IMR-90 (cell line): ENCODE results near the gene CCDC200. TPM values are rescaled to one million over a fixed set of nuclear protein-coding genes. Genes with fewer than 3 reads are reported as not detected.

Experiments
- MXI1 ChIP-seq: IDR thresholded peaks from 2 replicates; pipeline ENCODE4 v1.6.1; 2012; ENCODE audit warnings: low read depth, mild to moderate bottlenecking, low read length, moderate library complexity, borderline replicate concordance
- microRNA-seq, 2 experiments: library from miRNA; stranded (forward) in 1 of 2; unstranded in 1 of 2; fragments of 10-50 nt in 1 of 2; fragments of <30 nt in 1 of 2; gene quantifications in 1 of 2; microRNA quantifications in 1 of 2; one replicate each; pipeline versions ENCODE3 to v1.1.0; 2013 to 2020; ENCODE audit not compliant: insufficient read depth in 1 of 2, insufficient read length in 1 of 2, unreplicated experiment in 1 of 2
- polyA plus RNA-seq, 3 experiments: library from polyadenylated mRNA; depleted of rRNA; stranded (reverse); fragments of >200 nt; gene quantifications; 2 replicates each; pipeline ENCODE4 v1.2.3, GENCODE V29; 2012; ENCODE audit warnings: low replicate concordance in 1 of 3
- small RNA-seq, 5 experiments: library from RNA; depleted of rRNA; stranded (forward); fragments of <200 nt; gene quantifications; one replicate each; pipeline ENCODE3, GENCODE V24; 2012
- total RNA-seq: library from RNA; depleted of rRNA; stranded (reverse); fragments of >200 nt; gene quantifications from 2 replicates; pipeline ENCODE4 v1.2.3, GENCODE V29; 2012; rRNA removed
- TF ChIP-seq, protein P1 (sequence below): fragments of 150-350 bp; IDR thresholded peaks from 2 replicates; pipeline ENCODE4 v1.6.1; 2016; ENCODE audit warnings: low read depth, mild to moderate bottlenecking, low read length, moderate library complexity, borderline replicate concordance

Gene CCDC200
- total and polyA plus RNA-seq, 2 of the 4 experiments (the other 2 are of a cell fraction) = not detected

DNA sequence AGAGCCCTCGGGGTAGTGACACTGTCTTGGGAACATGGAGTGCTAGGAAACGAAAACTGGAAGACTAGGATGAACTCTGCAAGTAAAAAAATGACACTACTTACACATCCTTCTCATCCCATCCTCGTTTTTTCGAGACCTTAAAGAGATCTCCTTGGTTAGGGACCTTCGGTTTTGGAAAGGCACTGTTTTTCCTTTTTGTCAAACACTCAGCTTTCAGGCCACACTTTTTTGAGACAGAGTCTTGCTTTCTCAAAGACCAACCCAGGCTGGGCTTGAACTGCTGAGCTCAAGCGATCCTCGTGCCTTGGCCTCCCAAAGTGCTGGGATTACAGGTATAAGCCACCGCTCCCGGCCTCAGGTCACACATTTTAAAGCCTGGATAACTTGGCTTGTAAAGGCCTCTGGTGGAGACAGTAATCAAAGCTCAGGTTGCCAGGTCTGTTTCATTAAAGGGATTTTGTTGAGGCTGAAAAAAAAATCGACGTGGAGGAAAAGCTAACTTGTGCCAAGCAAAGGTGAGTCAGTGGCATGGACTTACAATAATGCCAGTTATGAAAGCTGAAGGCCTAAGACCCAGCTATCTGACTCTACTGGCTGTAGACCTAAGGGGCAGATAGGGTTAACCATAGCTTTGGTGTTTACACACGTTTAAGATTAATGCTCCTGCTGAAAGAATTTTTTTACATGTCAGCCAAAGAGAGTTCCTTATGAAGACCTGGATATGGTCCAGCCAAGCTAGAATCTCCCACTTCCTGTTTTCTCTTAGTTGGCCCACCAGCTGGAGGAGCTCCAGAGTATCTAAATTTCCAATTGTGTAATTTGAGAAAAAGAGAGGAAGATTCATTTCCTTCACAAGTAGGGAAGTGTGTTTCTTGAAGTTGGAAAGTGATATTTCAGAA lies 56.6 kb downstream of the CCDC200 start (continued):
- TF ChIP-seq, protein P1, sequence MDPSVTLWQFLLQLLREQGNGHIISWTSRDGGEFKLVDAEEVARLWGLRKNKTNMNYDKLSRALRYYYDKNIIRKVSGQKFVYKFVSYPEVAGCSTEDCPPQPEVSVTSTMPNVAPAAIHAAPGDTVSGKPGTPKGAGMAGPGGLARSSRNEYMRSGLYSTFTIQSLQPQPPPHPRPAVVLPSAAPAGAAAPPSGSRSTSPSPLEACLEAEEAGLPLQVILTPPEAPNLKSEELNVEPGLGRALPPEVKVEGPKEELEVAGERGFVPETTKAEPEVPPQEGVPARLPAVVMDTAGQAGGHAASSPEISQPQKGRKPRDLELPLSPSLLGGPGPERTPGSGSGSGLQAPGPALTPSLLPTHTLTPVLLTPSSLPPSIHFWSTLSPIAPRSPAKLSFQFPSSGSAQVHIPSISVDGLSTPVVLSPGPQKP = no peak
- TF ChIP-seq MXI1 = no peak; the same call in 1 of the 2 replicates

Small RNA genes lying within 50 kb of the gene (microRNA-seq; reads per million reads assigned to microRNA genes)
- gene RF00004 (ENCODE audit: insufficient read depth, insufficient read length) (not detected), gene RNU2-1 (ENCODE audit: insufficient read depth, insufficient read length) (not detected)

Small RNA genes lying within 50 kb of the gene (small RNA-seq; reads per million reads assigned to genes)
- gene RF00004 (0 to 0.04 (median 0) reads per million in 5 experiments), gene RNU2-1 (0 reads per million in 5 experiments)

Other genes with a start within 250 kb of the CCDC200 start
- gene PTGES3L, start 248.5 kb downstream of the CCDC200 start, total RNA-seq = 1.4 and 2.2 TPM in 2 replicates
- gene PTGES3L, start 248.5 kb downstream of the CCDC200 start, polyA plus RNA-seq (2012; rRNA removed) = 1.7 and 2.4 TPM in 2 replicates
- gene RUNDC1, start 248.1 kb downstream of the CCDC200 start, total RNA-seq = 7.0 and 8.1 TPM in 2 replicates
- 7.4 and 7.9 TPM in 2 replicates for gene RUNDC1, start 248.1 kb downstream of the CCDC200 start, polyA plus RNA-seq (2012; rRNA removed)
- gene RPL27, start 230.2 kb downstream of the CCDC200 start, total RNA-seq = 1,595 and 1,663 TPM in 2 replicates
- 2,806 and 4,622 TPM in 2 replicates for gene RPL27, start 230.2 kb downstream of the CCDC200 start, polyA plus RNA-seq (2012; rRNA removed)
- gene IFI35, start 221.8 kb downstream of the CCDC200 start, total RNA-seq = 13.1 and 17.0 TPM in 2 replicates
- gene IFI35, start 221.8 kb downstream of the CCDC200 start, polyA plus RNA-seq (2012; rRNA removed) = 15.0 and 15.8 TPM in 2 replicates
- 81.1 and 101 TPM in 2 replicates for gene VAT1, start 206.2 kb downstream of the CCDC200 start, total RNA-seq
- gene VAT1, start 206.2 kb downstream of the CCDC200 start, polyA plus RNA-seq (2012; rRNA removed) = 97.3 and 108 TPM in 2 replicates
- gene RND2, start 203.4 kb downstream of the CCDC200 start, total RNA-seq = 1.1 TPM in 2 replicates
- 1.8 and 1.9 TPM in 2 replicates for gene RND2, start 203.4 kb downstream of the CCDC200 start, polyA plus RNA-seq (2012; rRNA removed)
- gene BRCA1, start 103.3 kb downstream of the CCDC200 start, total RNA-seq = 17.7 and 20.0 TPM in 2 replicates
- 8.3 and 9.5 TPM in 2 replicates for gene BRCA1, start 103.3 kb downstream of the CCDC200 start, polyA plus RNA-seq (2012; rRNA removed)
- 105 and 132 TPM in 2 replicates for gene NBR1, start 57.4 kb downstream of the CCDC200 start, total RNA-seq
- 47.7 and 52.4 TPM in 2 replicates for gene NBR1, start 57.4 kb downstream of the CCDC200 start, polyA plus RNA-seq (2012; rRNA removed)
- gene TMEM106A, start 16.7 kb downstream of the CCDC200 start, total RNA-seq = 1.4 and 2.2 TPM in 2 replicates
- gene TMEM106A, start 16.7 kb downstream of the CCDC200 start, polyA plus RNA-seq (2012; rRNA removed) = 7.4 and 7.5 TPM in 2 replicates
- not detected in 2 replicates for gene RNU2-1, start 5.4 kb upstream of the CCDC200 start, total RNA-seq
- not detected in 2 replicates for gene RNU2-1, start 5.4 kb upstream of the CCDC200 start, polyA plus RNA-seq (2012; rRNA removed)
- gene ARL4D, start 170.4 kb upstream of the CCDC200 start, total RNA-seq = 12.5 and 12.8 TPM in 2 replicates
- gene ARL4D, start 170.4 kb upstream of the CCDC200 start, polyA plus RNA-seq (2012; rRNA removed) = 25.5 and 30.7 TPM in 2 replicates